GM19397 (cell line): ENCODE data around the gene HNF4A.
"Not testable (repeated sequence)": the region's sequence is repeated elsewhere in the genome, so short reads cannot be mapped to it uniquely, and the experiment has no call there.

ENCODE experiments used
- ATAC-seq: cut with Tn5 transposase; IDR thresholded peaks from one replicate; pipeline ENCODE4 v1.9.1; 2021; ENCODE audit warnings: mild to moderate bottlenecking, moderate library complexity; ENCODE audit not compliant: unreplicated experiment

Gene HNF4A

DNA sequence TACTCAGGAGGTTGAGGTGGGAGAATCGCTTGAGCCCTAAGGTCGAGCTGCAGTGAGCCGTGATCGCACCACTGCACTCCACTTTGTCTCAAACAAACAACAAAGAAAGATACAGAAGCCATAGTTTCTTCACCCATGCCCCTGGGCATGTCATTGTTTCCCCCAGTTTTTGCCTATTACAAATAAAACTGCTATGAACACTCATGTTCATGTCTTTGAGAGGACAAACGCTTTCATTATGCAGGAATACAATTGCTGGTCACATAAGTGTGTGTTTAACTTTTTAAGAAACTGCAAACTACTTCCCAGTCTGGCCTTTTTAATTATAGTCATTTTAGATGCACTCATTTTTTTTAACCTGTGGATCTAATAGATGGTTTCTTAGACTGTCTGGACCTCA, 108.0 kb downstream of the HNF4A start:
- no peak for ATAC-seq

DNA sequence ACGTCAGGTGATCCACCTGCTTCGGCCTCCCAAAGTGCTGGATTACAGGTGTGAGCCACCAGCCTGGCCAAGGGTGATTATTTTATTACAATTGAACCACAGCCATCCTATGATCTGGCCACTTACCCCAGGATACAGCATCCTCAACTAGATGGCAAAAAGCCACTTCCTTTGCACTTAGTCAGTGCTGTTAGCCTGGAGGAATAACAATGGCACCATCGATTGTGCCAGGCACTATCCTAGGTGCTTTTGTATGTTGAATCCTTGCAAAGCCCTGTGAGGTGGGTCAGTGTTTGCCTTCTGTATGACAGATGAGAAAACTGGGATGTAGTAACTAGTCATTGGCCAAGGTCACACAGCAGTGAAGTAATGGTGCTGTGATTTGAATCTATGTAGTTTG, 109.0 kb downstream of the HNF4A start:
- ATAC-seq: no peak

DNA sequence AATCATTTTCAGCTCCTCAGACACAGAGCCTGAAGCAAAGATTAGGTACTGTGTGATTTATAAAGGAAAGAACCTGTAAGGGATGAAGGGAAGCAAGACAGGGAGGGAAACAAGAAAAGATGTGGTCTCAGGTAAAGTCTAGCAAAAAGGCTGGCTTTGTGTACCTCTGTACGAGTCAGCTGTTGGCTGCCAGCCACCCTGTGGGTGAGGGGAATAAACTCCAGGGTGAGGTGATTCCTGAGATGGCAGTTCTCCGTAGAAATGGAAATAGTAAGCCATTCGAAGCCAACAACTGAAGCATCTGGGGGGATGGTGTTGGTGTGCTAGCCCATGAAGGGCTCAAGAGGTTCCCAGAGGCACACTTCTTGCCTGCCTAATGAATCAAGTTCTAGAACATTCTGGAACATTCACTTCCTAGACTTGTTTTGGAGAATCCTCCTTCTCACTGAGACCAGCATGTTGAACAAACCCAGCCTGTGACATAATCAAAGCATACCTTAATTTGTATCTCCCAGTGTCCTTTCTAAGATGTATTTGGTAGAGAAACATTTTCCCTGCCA, 109.6 kb downstream of the HNF4A start:
- ATAC-seq: no peak

DNA sequence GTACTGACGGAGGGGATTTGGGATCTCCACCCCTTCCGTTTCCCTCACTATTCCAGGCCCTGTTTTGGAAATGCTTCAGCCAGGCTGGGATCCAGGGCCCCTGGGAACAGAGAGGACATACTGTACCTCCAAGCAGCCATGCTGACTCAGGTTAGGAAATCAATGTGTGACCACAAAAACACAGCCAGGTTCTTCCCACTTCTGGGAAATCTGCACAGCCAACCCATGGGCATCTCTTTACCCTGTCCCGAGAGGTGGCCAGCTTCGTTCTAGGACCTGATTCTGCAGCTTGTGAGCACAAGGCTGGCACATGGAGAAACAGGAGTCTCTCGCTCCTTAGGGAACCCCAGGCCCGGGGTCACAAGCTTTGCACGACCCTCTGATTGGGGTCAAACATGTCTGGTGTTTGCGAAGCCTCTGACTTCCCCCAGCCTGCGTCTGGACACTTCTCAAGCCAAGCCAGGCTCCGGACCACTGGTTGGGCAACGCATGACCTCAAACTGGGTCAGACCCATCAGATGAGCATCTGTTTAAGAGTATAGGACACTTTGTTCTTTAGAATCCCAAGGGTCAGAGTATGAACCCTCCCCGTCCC, 111.9 kb downstream of the HNF4A start:
- ATAC-seq: no peak

DNA sequence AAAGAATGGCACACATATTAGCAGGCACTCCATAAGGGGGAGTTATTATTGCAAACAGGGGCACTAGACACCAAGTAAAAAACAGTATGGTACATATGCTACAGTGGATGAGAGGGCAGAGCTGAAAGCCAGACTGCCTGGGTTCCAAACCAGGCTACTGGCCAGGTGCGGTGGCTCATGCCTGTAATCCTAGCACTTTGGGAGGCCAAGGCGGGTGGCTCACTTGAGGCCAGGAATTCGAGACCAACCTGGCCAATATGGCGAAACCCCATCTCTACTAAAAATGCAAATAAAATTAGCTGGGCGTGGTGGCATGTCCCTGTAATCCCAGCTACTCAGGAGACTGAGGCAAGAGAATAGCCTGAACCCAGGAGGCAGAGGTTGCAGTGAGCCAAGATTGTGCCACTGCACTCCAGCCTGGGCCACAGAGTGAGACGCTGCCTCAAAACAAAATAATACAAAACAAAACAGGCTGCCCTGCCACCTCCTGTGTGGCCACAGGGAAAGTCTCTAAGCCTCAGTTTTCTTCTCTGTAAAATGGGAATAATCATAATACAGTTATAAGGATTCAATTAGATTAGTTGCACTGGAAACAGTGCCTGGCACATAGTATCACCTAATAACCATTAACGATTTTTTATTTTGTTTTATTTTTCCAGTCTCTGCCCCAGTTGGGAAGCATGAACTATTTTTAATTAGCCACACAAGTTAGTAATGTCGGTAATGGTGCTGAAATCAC, 112.7 kb downstream of the HNF4A start:
- ATAC-seq: no peak

DNA sequence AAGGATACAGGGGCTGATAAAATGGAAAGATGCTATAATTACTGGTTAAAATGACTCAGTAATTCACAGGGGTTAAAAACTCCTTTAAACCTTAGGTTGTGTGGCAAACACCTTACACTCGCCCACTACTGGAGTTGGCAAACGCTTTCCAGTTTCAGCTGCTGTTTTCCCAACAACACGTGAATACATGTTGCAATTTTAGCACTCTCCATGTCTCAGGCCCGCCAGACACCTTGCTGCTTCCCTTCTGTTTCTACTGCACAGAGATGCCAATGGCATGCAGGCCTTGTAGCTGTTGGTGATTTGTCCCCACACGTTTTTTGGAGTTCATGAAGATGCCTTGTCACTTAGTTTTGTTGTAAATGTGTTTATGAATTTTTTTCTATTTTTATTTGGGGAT, 114.8 kb downstream of the HNF4A start:
- ATAC-seq: no peak

DNA sequence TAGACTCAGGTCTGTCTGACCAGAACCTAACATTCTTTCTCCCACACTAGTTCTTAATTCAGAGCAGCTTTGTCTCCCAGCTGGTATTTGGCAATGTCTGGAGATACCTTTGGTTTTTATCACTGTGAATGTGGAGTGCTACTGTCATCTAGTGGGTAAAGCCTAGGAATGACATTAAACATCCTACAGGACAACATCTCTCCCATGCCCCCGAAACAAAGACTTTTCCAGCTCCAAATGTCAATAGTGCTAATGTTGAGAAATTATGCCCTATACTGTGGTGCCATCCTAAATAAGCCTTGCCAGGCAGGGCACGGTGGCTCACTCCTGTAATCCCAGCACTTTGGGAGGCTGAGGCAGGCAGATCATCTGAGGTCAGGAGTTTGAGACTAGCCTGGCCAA, 116.0 kb downstream of the HNF4A start:
- no peak for ATAC-seq

DNA sequence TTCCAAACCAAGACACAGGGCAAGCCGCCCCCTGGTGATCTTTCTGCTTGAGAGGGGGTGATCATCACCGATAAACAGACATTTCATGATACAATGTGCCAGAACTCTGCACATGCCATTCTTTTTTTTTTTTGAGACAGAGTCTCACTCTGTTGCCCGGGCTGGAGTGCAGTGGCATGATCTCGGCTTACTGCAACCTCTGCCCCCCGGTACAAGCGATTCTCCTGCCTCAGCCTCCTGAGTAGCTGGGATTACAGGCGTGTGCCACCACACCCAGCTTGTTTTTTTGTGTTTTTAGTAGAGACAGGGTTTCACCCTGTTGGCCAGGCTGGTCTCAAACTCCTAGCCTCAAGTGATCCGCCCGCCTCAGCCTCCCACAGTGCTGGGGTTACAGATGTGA, 116.8 kb downstream of the HNF4A start:
- ATAC-seq: not testable (repeated sequence)

DNA sequence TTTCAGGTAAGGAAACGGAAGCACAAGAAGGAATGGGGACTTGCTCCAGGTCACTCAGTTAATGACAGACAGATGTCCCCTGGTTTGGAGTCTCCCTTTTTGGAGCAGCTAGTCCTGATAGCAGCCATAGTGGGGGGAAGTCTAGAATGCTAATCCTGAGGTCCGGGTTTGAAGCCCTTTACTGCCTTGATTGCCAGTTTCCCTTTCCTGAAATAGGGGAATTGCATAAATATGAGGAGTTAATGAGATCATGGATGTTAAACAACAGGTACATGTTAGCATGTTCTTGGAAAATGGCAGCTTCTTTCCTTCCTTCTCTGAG, 119.8 kb downstream of the HNF4A start:
- no peak for ATAC-seq

DNA sequence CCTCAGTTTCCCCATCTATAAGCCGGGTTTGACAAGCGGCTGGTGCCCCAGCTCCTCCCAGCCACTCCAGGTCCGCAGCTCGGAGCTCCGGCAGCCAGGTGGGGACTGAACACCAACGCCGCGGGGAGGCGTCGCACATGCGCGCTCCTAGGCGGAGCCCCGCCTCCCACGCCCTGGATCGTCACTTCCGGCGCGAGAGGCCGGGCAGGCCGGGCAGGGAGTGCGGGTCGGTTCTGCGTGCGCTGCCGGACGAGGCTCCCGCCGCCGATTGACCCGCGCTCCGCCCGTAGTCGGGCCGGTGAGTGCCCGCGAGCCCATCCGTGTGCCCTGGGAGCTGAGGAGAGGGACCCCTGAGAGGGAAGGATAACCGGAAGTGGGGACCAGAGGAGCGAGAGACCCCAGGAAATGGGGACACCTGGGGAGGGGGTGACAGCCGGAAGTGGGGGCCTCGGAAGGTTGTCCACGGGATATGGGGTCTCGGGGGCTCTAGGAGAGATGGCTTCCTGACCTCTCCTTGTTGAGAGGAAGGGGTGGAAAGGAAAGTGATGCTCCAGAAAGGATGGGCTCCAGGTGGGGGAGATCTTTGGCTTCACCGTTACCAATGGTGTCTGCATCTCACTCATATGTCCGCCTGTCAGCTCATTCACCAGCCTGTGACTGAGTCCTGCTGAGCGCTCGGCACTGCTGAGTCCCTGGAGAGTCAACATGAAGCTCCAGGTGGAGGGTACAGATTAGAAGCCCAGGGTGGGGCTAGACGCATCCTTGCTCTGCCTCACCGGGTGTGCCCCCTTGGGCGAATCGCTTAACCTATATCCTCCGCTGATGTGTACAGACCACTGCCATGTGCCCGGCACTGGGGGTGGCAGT, 120.4 kb downstream of the HNF4A start, which contains the start of gene TTPAL:
Gene TTPAL, plus strand, starts transcription at position 181 of the 867 bp plus-strand sequence. CDS start 4,126 bp downstream, outside the sequence.
- peak; percentile 93 for ATAC-seq

DNA sequence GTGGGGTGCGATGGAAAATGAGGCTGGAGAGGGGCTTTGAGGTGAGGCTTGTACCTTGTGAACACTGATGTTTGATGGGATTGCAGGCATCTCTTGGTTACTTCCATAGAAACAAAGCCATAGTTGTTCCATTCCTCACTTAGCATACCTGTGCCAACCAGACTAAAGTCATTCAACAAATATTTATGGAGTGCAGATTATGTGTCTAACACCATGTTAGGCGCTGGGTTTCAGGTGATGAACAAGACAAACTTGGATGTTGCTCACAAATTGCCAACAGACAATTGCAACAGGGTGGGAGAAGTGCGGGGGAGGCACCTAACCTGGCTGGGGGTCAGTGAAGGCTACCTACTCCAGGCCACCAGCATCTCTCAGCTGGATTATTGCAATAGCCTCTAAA, 121.7 kb downstream of the HNF4A start:
- ATAC-seq: no peak

DNA sequence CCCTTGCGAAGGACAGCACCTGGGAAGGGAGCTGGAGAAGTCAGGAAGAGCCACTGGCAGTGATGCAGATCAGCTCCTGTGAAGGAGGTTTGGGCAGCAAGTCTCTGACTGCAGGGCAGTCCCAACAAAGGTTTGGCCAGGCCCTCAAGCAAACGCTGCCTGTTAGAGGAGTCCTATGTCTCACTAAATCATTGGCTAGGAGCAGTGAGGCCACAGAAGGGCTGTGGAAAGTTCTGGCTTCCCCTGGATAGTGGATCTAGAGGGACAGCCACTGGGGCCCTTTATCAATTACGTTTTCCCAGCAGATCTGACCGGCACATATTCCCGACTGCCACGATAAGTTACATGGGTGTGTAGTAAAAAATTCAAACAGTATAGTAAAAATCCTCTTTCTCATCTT, 122.7 kb downstream of the HNF4A start:
- ATAC-seq: no peak

DNA sequence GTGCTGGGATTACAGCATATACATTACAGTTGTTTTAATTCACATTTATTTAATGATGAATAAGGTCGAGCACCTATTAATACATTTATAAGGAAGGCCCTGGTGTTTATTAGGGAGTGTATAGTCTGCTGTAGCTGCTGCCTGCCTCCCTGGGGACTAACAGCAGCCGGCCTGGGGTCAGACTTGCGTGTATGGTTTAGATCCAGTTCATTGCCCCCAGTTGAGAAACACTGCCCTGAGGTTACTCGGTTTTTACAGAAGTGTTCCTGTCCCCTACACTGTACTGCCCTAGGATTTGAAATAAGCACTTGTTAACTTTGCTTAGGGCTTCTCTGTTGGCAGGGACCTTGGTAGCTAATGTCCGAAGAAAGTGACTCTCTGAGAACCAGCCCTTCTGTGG, 124.1 kb downstream of the HNF4A start:
- no peak for ATAC-seq

DNA sequence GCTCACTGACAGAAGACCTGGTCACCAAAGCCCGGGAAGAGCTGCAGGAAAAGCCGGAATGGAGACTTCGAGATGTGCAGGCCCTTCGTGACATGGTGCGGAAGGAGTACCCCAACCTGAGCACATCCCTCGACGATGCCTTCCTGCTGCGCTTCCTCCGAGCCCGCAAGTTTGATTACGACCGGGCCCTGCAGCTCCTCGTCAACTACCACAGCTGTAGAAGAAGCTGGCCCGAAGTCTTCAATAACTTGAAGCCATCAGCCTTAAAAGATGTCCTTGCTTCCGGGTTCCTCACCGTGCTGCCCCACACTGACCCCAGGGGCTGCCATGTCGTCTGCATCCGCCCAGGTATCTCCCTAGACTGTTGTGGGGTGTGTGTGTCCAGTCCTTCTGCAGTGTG, 124.6 kb downstream of the HNF4A start:
- no peak for ATAC-seq

DNA sequence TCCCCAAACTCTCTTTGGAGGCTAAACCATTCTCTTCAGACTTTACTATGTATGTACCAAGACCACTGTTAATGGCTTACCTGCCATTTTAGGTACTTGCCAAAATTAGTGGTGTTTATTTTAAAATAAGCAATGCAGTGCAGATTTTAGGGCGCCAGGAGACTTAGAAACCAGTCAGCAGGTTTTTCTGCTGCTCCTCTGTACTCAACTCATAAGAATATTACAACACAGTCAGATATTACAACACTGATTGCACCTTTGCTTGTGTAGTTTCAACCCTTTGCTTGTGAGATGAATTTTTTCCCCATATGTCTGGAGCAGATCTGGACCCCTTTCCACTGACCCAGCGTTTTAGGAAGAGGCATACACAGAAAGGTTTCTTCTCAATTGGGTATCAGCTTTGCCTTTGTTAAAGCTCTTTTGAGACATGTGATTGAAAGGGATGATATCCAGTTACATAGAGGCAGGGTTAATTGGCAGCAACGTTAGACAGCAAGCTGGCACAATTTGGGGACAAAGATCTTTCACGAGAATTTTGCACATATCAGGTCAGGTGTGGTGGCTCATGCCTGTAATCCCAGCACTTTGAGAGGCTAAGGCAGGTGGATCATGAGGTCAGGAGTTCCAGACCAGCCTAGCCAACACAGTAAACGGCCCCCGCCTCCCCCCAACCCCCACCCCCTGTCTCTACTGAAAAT, 126.4 kb downstream of the HNF4A start:
- ATAC-seq: no peak

DNA sequence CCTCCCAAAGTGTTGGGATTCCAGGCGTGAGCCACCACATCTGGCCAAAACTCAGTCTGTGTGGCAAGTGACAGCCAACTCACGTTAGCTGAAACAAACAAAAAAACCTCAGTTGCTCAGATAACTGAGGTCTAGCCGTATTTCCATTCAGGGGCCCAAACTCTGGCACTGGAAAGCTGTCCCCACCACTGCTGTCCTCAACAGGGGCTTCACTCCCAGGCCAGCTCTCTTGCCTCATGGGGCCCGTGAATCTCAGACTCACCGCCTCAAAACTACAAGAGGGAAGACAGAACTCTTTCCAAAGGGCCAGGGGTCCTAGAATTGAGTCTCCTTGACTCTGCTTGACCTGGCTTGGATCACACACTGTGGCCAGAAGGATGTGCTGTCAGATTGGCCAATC, 127.6 kb downstream of the HNF4A start:
- ATAC-seq: no peak
